HCT116 (cell line): ENCODE measurements around the gene FAM209B.

Experiments
- CTCF ChIP-seq, 3 experiments: fragments of 200-600 bp in 1 of 3; sonication (generic) in 1 of 3; IDR thresholded peaks in 2 of 3; conservative IDR thresholded peaks in 1 of 3; 2 replicates each; pipeline ENCODE4 v1.5.1; 2012 to 2017; ENCODE audit warnings: low read depth in 2 of 3, low read length in 2 of 3, antibody characterized with exemption in 1 of 3, borderline replicate concordance in 1 of 3, control low read depth in 1 of 3, mild to moderate bottlenecking in 1 of 3, mixed read lengths in 1 of 3, mixed run types in 1 of 3, moderate library complexity in 1 of 3; ENCODE audit not compliant: insufficient read depth in 1 of 3
- ELF1 ChIP-seq: IDR thresholded peaks from 2 replicates; pipeline ENCODE4 v1.6.1; 2012; ENCODE audit warnings: low read depth, borderline replicate concordance
- POLR2A ChIP-seq: IDR thresholded peaks from 2 replicates; pipeline ENCODE4 v1.7.0; 2011; ENCODE audit warnings: borderline replicate concordance; ENCODE audit not compliant: insufficient read depth, insufficient read length; ENCODE audit errors: extremely low read depth
- ZNF274 ChIP-seq: fragments of 200-500 bp; sonication (Bioruptor generic); IDR thresholded peaks from 2 replicates; pipeline ENCODE4 v1.6.1; 2014; ENCODE audit warnings: mild to moderate bottlenecking, low read depth, low read length, inconsistent platforms

GRCh38 chr20:56575961-56576360 lies 42.9 kb downstream of the FAM209B start:
- no peak for TF ChIP-seq CTCF (IDR thresholded peaks at IDR 0.05 in 2 of 3, conservative IDR thresholded peaks at IDR 0.05 in 1 of 3; ENCODE audit: borderline replicate concordance in 1 of 3, insufficient read depth in 1 of 3, low read depth in 2 of 3, low read length in 2 of 3)
- no peak for TF ChIP-seq ELF1
- TF ChIP-seq POLR2A: no peak
- TF ChIP-seq ZNF274: no peak
